GM12891 (cell line): ENCODE measurements around the gene OR10K1.

Experiments used
- POLR2A ChIP-seq: IDR thresholded peaks from 2 replicates; pipeline ENCODE4 v1.6.1; 2011; ENCODE audit warnings: low read depth, low read length, control low read depth
- POLR2AphosphoS5 ChIP-seq: IDR thresholded peaks from 2 replicates; pipeline ENCODE4 v1.6.1; 2011; ENCODE audit warnings: low read depth, low read length, control low read depth
- SPI1 ChIP-seq: IDR thresholded peaks from 2 replicates; pipeline ENCODE4 v1.6.1; 2011; ENCODE audit warnings: low read depth, low read length, control low read depth
- TAF1 ChIP-seq: IDR thresholded peaks from 2 replicates; pipeline ENCODE4 v1.6.1; 2011; ENCODE audit warnings: low read depth, low read length, control low read depth

GRCh38 chr1:158414651-158415345 lies 46.8 kb upstream of the OR10K1 start:
- no peak for TF ChIP-seq POLR2A
- TF ChIP-seq POLR2AphosphoS5: no peak
- TF ChIP-seq TAF1: no peak
- TF ChIP-seq SPI1: no peak
